ENCODE data around the gene CA5A.
"Not testable (repeated sequence)": the region's sequence is repeated elsewhere in the genome, so short reads cannot be mapped to it uniquely, and the experiment has no call there.

The CA5A gene

DNA sequence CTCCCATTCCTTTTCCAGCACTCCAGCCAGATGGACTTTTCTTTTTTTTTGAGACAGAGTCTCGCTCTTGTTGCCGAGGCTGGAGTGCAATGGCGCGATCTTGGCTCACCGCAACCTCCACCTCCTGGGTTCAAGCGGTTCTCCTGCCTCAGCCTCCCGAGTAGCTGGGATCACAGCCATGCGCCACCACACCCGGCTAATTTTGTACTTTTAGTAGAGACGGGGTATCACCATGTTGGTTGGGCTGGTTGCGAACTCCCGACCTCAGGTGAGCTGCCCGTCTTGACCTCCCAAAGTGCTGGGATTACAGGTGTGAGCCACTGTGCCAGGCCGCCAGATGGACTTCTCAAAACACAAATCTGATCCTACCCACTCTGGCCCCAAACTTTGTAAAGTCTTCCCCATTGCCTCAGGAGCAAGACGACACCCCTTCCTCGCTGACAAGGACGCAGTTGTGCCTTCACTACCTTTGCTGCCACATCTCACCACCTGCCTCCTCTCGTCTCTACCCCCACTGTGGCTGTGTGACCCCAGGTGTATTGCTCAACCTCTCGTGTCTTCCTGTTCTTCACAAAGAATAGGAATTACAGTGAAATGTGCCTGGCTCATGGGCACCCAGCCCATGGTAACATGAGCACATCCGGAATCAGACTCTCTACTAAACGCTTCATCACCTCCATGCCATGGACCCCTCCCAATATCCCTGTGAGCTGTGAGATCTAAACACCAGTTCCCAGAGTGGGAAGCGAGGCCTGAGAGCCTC is 11.2 kb upstream of the CA5A start:
- no peak for DNase-seq (ENCODE audit: low spot score)

DNA sequence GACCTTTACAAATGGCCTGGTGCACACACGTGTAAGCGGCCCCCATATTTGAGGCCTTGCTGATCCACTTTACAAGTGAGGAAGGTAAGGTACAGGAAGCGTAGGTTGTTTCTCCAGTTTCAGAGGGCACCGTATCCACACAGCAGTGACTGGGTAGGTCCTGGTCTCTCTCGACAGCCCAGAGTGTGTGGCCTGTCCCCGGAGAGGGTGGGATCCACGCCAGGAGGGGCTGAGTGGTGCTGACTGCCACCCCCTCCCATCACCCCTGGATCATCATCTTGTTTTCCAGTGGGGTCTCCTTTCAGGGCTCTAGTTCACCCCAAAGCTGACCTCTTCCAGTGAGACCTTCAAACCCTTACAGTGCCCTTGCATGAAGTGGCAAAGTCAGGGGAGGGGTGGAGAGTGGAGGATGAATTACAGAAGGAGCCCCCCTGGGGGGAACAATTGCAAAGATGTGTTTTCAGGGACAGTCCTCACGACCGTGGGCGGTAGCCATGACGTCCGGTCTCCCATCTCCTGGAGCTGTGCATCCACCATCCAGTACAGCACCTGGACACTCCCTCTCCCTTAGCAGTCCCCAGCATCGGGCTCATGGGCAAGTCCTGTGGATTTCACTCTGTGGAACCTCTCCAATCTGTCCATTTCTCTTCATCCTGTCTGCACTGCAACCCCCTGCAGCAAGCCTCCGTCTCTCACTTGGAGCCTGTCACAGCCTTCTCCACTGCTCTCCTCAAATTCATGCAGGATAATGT is 10.4 kb upstream of the CA5A start:
- no peak for DNase-seq (ENCODE audit: low spot score)

DNA sequence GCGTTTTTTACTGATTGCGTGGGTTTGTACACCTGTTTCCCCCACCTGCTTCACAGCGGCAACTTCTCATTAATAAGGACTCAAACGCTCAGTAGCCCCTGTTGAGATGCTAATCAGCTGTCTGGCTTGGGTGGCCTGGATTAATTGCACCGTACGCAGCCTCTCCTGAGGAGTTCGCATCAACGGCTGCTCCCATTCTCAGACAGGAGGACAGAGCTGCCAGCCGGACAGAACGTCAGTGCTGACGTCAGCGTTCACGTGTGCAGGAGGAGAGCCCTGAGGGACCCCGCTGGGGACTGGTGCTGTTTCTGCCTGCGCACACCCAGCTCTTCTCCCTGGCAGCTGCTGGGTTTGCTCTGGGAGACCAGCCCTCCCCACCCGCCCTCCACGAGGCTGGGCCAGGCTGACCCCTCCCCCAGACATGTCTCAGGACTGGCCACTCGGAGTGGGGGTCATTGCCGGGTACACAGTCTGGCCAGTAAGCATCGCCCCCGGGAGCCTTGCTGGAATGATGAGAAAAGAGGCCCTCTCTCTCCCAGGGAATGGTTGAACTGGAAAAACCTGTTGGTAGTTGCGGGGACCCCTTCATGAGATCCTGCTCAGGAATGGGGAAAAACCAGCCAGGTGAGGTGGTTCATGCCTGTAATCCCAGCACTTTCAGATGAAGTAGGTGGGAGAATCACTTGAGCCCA is 9.2 kb upstream of the CA5A start:
- no peak for DNase-seq (ENCODE audit: low spot score)

DNA sequence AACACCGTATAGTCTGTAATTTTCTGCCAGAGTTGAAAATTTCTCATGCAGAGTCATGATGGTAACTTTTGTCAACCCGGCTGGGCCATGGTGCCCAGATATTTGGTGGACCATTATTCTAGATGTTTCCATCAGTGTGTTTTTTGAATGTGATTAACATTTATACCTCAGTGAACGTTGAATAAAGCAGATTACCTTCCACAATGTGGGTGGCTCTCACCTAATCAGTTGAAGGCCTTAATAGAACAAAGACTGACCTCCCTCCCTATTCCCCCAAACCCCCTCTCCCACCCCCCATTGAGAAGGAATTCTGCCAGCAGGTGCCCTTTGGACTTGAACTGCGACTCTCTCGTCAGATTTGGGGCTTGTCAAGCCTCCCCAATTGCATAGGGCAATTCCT is 6.4 kb upstream of the CA5A start:
- DNase-seq (ENCODE audit: low spot score), result no peak

DNA sequence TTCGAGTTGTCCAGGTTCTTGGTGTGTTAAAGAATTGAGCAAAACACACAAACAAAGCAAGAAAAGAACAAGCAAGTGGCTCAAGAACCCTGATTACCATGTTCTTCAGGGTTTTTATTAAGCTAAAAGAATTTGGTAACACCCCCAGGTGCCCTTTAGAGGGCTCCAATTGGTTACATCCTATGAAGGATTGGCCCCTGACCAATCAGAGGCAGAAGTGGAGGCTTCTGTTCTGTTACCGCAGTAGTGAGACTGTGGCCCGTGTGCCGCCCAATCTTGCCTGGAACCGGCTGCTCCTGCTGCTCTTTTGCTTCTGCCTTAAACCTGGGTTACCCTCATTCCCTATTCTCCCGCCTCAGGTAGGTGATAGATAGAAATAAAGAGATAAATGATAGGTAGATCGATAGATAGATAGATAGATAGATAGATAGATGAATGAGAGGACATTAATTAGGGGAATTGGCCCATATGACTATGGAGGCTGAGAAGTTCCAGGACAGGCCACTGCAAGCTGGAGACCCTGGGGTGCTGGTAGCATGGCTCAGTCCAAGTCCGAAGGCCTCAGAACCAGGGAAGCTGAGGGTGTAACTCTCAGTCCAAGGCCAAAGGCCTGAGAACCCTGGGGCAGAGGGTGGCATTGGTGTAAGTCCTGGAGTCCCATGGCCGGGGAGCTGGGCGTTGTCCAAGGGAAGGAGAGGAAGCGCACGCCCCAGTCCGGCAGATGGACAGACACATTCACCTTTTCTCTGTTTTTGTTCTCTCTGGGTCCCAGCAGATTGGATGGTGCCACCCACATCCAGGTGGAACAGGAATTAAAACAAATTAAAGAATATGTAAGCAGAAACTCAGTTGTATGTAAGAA is 3.5 kb upstream of the CA5A start:
- no peak for DNase-seq (ENCODE audit: low spot score)

DNA sequence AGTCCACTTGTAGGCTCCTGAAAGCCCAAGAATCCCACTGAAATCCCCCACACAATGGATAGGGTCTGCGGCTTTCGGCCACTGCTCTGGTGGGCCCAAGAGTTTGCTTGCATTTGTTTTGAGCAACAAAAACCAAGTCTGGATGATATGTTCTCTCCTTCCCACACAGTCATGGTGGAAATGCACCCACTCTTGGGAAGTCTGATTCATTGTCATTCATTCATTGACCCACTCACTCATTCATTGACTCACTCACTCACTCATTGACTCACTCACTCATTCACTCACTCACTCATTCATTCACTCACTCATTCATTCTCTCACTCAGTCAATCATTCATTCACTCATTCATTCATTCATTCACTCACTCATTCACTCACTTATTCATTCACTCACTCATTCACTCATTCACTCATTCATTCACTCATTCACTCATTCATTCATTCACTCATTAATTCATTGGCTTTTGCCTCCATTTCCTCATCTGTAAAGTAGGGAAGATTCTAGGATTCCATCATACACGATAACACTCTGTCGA is 2.2 kb upstream of the CA5A start:
- DNase-seq (ENCODE audit: low spot score), result no peak

DNA sequence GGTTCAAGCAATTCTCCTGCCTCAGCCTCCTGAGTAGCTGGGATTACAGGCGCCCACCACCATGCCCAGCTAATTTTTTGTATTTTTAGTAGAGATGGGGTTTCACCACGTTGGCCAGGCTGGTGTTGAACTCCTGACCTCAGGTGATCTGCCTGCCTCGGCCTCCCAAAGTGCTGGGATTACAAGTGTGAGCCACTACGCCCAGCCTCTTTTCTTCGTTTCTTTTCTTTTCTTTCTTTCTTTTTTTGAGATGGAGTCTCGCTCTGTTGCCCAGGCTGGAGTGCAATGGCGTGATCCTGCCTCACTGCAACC is 858 bp upstream of the CA5A start:
- not testable (repeated sequence) for DNase-seq (ENCODE audit: low spot score)

DNA sequence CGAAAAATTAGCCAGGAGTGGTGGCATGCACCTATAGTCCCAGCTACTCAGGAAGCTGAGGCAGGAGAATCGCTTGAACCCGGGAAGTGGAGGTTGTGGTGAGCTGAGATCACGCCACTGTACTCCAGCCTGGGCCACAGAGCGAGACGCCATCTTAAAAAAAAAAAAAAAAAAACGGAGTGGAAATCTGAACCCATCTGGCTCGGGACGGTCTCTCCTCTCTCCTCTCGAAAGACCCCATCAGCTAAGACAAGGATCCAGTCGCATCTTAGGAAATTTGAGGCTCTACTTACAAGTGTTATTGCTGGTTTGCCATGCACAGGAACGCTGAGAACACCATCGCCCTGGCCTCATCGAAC is 334 bp downstream of the CA5A start:
- DNase-seq (ENCODE audit: low spot score), result not testable (repeated sequence)

DNA sequence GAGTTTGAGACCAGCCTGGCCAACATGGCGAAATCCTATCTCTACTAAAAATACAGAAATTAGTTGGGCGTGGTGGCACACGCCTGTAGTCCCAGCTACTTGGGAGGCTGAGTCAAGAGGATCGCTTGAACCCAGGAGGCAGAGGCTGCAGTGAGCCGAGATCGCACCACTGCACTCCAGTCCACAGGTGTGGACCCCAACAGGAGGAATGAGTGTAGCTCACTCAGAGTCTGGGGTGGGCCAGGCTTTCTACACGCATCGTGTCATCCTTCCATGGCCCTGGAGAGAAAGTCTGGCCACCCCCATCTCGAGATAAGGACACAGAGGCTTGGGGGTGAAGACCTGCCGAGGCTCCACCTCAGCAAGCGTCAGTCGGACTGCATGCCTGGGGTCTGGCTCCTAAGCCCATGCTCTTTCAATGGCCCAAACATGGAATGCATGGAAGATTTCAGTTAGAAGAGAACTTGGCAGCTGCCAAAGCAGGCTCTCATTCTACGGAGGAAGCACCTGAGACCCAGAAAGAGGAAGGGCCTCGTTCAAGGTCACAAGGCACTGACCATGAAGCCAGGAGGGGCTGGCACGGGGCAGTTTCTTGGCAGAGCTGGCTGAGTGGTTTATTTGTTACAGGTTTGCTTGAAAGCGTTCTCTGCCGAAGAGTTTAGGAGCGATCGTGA is 1.4 kb downstream of the CA5A start:
- not testable (repeated sequence) for DNase-seq (ENCODE audit: low spot score)

DNA sequence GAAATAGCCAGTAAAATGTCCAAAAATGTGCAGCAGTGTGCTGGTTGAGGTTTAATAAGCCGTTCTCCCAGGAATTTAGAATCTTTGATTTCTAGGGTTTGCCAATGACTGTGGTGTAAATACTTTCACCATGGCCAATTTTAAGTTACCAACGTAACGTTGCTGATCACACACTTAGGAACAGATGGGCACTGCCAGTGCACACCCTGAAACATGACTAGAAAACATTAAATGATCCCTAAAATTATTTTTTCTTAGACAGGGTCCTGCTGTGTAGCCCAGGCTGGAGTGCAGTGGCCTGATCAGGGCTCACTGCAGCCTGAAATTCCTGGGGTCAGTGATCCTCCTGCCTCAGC is 3.2 kb downstream of the CA5A start:
- DNase-seq (ENCODE audit: low spot score), result no peak

DNA sequence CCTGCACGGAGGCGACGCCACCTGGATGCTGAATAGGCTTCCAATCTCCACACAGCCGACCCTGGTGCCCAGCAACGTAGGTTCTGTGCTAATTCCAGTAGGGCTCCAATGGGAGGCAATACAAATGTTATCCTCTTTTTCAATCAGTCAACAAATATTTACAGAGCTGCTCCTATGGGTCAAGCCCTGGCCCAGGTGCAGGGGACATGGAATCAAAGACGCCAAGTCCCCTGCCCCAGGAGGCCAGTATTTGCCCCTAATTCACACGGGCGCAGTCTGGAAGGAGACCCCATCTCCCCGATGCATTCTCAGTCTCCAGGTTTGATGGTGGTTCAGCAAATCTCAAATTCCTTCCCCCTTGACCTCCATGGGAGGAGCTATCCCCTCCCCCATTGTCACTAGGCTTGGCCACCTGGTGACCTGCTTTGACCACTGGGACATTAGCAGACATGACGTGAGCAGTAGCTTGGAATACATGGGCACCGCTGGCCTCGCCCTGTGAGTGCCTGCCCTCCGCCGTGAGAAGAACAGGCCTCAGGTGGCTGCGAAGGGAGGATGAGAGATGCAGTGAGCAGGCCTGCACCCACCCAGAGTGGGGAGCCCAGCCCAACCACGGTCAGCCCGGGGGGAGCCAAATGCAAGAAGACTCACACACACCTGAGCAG is 3.7 kb downstream of the CA5A start:
- DNase-seq (ENCODE audit: low spot score), result not testable (repeated sequence)

DNA sequence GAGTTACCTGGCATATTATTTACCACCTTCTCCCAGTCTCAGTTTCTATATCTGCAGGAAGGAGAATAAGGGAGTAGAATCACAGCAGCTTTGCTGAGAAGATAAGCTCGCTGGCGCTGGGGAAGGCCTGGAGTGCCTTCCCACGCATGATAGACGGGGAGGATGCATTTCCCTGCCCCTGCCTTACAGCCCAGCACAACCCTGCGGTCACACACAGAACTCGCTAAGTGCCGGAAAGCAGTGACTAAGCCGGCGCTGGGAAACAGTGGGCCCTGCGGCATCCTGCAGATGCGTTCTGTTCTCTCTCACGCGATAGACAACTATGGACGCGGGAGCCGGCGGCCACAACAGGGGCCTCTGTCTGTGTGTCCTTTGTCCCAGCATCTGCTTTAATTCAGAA is 4.8 kb downstream of the CA5A start:
- no peak for DNase-seq (ENCODE audit: low spot score)

DNA sequence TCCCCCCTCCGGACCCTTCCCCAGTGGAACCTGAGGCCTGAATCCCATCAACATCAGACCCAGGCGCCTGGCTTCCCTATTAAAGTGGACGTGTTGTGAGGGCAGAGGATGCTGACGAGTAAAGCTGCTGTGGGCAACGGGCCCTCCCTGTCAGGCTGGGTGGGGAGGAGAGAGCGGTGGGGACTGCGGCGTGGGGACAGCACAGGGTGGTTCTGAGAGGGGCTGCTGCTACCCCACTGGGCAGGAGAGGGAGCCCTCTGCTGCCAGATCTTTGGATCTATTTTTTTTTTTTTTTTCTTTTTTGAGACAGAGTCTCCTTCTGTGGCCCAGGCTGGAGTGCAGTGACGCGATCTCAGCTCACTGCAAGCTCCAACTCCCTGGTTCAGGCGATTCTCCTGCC is 5.9 kb downstream of the CA5A start:
- DNase-seq (ENCODE audit: low spot score), result no peak

DNA sequence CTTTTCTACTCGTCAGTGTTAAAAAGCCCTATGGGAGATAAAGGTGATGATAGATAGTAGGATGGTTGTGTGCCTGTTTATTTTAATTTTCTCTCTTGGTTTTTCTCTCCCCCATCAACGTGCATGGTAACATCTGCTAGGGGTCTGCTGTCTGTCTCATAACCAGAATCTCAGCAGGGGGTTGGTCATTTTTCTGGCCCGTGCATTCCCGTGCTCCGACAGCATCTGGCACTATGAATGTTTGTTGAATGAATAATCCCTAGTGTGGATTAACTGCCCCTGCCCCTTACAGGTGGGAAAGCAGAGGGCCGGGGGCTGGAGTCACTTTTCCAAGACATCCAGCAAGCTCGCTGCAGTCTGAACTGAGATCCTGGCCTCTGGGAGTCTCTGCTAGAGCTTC is 6.3 kb downstream of the CA5A start:
- no peak for DNase-seq (ENCODE audit: low spot score)

DNA sequence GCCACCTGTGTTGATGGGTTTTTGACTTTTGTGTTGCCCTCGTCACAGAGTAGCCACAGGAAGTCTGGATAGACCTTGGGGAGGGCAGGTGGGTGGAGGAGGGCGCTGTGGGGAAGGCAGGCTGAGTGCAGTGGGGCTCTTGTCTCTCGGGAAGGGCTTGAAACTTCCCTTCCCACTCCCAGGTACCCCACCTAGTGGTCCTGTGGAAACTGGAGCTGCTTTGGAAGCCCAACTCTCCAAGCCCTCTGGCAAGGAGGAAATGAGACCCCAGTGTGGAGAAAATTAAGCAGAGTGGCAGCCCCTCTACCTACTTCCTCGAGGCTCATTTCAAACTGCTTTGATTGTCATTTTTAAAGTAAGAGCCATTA is 9.2 kb downstream of the CA5A start:
- no peak for DNase-seq (ENCODE audit: low spot score)

DNA sequence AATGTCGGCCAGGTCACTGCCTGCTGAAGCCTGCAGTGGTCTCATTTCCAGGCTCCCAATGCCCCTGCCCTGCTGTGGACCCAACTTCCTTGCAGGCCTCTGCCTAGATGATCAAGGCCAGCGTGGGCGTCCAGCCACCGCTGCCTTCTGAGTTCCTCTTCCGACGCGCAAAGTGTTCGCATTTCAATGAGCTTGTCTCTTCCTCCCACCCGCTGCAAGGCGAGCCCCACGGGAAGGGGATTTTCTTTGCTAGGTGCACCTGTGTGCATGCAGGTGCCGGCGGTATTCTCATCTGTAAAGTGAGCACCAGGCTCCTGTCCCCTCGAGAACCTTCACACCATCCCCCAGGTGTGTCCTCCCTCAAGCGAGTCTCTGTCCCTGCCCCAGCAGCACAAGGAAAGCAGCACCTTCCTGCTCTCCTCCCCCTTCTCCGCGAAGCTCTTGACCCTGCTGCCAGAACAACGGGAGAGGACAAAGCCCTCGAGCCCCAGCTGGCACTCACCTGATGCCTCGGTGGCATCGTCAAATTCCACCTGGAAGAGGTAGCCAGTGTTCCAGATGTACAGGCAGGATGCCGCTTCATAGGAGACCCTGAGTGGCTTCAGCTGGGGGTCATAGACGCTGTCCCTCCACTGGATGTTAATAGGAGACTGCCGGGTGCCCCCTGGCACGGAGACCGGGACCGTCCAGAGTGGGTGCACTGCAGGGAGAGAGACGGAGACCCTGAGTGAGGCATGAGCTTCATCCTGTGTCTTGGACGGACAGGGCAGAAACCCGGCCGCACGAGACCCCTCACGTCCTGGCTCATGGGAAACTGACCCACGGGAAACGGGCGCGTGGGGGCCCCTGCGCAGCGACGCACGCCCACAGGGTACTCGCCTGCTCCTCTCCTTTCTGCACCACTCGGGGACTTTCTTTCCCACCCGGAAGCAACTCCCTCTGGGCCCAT is 9.8 kb downstream of the CA5A start:
- no peak for DNase-seq (ENCODE audit: low spot score)

DNA sequence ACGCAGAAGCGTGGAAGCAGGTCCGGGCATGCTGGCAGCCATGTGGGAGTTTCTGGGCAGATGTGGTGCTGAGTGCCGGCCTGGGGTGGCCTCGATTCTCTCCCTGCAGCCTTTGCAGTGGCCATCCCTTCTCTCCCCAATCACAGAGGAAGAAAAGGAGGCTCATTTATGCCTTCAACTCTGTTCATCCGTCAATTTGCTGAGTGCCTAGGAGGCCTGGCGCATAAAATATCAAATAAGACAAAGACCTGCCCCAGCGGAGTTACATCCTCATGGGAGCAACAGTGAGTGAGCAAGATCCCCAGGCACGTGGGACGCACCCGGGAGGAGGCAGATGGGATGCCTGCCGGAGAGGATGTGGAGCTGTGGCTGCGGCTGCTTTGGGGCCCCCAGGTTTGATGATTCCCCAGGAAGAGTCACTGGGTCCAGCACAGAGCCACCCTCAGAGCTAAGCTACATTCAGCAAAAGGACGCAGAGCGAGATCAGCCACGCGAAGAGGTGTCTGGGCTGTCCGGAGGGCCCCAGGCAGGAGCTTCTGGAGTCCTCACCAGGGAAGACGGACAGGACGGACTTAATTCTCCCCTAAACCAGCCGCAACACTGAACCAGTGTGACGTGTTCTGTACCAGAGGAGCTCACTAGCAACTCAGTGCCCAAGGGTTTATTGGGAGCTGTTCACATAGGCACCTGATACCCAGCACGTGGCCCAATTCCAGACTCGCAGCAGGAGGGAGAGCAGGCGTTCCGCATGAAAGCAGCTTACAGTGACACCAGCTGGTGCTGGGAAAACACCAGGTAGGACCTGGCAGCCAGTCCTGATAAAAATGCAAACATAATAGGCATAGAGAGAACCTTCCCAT is 11.3 kb downstream of the CA5A start:
- no peak for DNase-seq (ENCODE audit: low spot score)

DNA sequence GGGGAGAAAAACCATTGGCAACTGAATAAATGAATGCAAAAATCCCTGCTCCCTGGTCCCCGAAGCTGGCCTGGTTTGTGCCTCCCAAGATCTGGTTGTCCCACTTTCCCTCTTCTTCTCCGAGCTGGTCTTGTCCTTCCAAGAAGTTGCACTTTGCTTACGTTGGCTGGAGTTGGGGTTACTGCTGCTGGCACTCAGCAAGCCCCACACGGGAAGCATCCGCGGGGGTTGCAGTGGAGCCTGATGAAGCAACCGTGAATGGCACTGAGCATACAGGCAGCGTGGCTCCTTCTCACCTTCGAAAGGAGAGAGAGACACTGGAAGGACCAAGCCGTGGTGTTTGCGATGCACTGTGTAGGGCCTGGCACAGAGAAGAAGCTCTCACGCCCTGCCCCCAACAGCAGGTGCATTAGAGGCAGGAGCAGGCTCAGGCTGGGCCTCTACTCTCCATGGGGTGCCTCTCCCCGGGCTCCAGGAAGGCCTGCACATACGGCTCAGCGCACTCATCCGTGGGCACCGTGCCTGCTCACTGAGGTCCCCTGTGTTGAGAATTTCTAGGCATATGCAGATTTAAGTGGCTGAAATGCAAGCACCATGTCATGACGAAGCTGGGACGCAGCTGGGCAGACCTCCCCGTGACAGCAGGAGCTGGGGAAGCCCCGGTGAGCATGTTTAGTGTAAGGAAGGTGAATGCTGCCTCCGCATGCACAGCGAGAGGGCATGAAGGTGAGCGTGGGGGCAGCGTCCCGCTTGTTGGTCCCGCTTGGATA is 12.1 kb downstream of the CA5A start:
- no peak for DNase-seq (ENCODE audit: low spot score)
